HCT116 (cell line): ENCODE data around the gene PLCB1. TPM values are rescaled to one million over a fixed set of nuclear protein-coding genes. Genes with fewer than 3 reads are reported as not detected.

ENCODE experiments used
- ATAC-seq: fragments of 200-7000 bp; cut with Tn5 transposase; 2 replicates; pipeline ENCODE4 v1.9.1; 2020; ENCODE audit warnings: mild to moderate bottlenecking, moderate library complexity
- BruUV-seq: library from RNA; stranded (reverse); fragments of 400-500 nt; replicated peaks from 2 replicates; lab custom pipeline; 2021; lab: Mats Ljungman, UMichigan
- CTCF ChIA-PET: fragments of 300-600 bp; sonication (Branson Sonifier 250); formaldehyde crosslinking; loops from one replicate; lab custom pipeline; 2021; ENCODE audit warnings: antibody characterized with exemption; lab: Charles Lee
- POLR2A ChIA-PET: fragments of 300-600, 350-600 bp; sonication (Branson Sonifier 250); formaldehyde crosslinking; loops from one replicate; lab custom pipeline; 2021; ENCODE audit warnings: antibody characterized with exemption; lab: Charles Lee
- RAD21 ChIA-PET, 2 experiments: fragments of 300-600 bp; sonication (Branson Sonifier 250); formaldehyde crosslinking; loops; one replicate each; lab custom pipeline; 2023; ENCODE audit warnings: low total read pairs in 2 of 2; ENCODE audit not compliant: uncharacterized antibody in 2 of 2, unreplicated experiment in 2 of 2, low non-redundant PET in 1 of 2; lab: Charles Lee
- DNase-seq: peaks from one replicate; pipeline ENCODE4 v3.0.0-alpha.2; 2010; ENCODE audit warnings: low read depth, low spot score
- H2AFZ ChIP-seq: fragments of 200-600 bp; shearing (Covaris generic), sonication (generic); 2 replicates; pipeline ENCODE4 v1.6.1; 2017; ENCODE audit warnings: low read depth, mixed run types, mixed read lengths, antibody characterized with exemption, low read length; ENCODE audit not compliant: poor library complexity, severe bottlenecking
- H3K27ac ChIP-seq: 2 replicates; pipeline ENCODE4 v1.5.1; 2012; ENCODE audit warnings: low read depth, low read length
- H3K27me3 ChIP-seq: fragments of 200-600 bp; sonication (generic); 2 replicates; pipeline ENCODE4 v1.6.1; 2016; ENCODE audit warnings: mixed run types, low read length, mixed read lengths; ENCODE audit not compliant: insufficient read depth
- H3K36me3 ChIP-seq, 2 experiments: fragments of 200-500 bp in 1 of 2; fragments of 200-600 bp in 1 of 2; sonication (Bioruptor generic) in 1 of 2; sonication (generic) in 1 of 2; 2 replicates each; pipeline versions ENCODE4 v1.5.1 to v1.6.1; 2014 to 2016; ENCODE audit warnings: low read length in 2 of 2, inconsistent platforms in 1 of 2, mixed read lengths in 1 of 2, mixed run types in 1 of 2; ENCODE audit not compliant: insufficient read depth in 2 of 2, control insufficient read depth in 1 of 2
- H3K4me1 ChIP-seq, 2 experiments: fragments of 200-600 bp in 1 of 2; sonication (generic) in 1 of 2; 2 replicates each; pipeline versions ENCODE4 v1.5.1 to v1.6.1; 2012 to 2017; ENCODE audit warnings: low read length in 2 of 2, inconsistent platforms in 1 of 2, mild to moderate bottlenecking in 1 of 2, mixed read lengths in 1 of 2, mixed run types in 1 of 2, moderate library complexity in 1 of 2; ENCODE audit not compliant: insufficient read depth in 2 of 2, control insufficient read depth in 1 of 2
- H3K4me2 ChIP-seq: fragments of 200-600 bp; sonication (generic); 2 replicates; pipeline ENCODE4 v1.6.1; 2017; ENCODE audit warnings: mixed run types, low read length, mixed read lengths
- H3K4me3 ChIP-seq, 2 experiments: fragments of 200-600 bp in 1 of 2; sonication (generic) in 1 of 2; replicated peaks in 1 of 2; 2 replicates each; pipeline ENCODE4 v1.5.1; 2011 to 2016; ENCODE audit warnings: low read length in 2 of 2, control low read depth in 1 of 2, low read depth in 1 of 2, mild to moderate bottlenecking in 1 of 2, mixed read lengths in 1 of 2, mixed run types in 1 of 2
- H3K79me2 ChIP-seq: fragments of 200-600 bp; sonication (generic); 2 replicates; pipeline ENCODE4 v1.6.1; 2017; ENCODE audit warnings: mild to moderate bottlenecking, mixed run types, low read length, moderate library complexity, mixed read lengths; ENCODE audit not compliant: insufficient read depth
- H3K9ac ChIP-seq: fragments of 200-600 bp; sonication (generic); 2 replicates; pipeline ENCODE4 v1.6.1; 2016; ENCODE audit warnings: low read length, mixed read lengths
- H3K9me2 ChIP-seq: fragments of 200-600 bp; sonication (generic), shearing (Covaris generic); 2 replicates; pipeline ENCODE4 v1.6.1; 2017; ENCODE audit warnings: mixed run types, mild to moderate bottlenecking, moderate library complexity; ENCODE audit not compliant: insufficient read depth
- H3K9me3 ChIP-seq, 2 experiments: fragments of 200-500 bp in 1 of 2; fragments of 200-600 bp in 1 of 2; sonication (Bioruptor generic) in 1 of 2; sonication (generic) in 1 of 2; 2 replicates each; pipeline ENCODE4 v1.6.1; 2014 to 2017; ENCODE audit warnings: low read length in 2 of 2, mixed read lengths in 2 of 2, inconsistent platforms in 1 of 2, low read depth in 1 of 2, mild to moderate bottlenecking in 1 of 2, mixed run types in 1 of 2, moderate library complexity in 1 of 2; ENCODE audit not compliant: control insufficient read depth in 1 of 2, insufficient read depth in 1 of 2
- H4K20me1 ChIP-seq: fragments of 200-600 bp; sonication (generic), shearing (Covaris generic); 2 replicates; pipeline ENCODE4 v1.6.1; 2017; ENCODE audit warnings: mixed run types, mild to moderate bottlenecking, moderate library complexity; ENCODE audit not compliant: insufficient read depth
- CBX3 ChIP-seq: IDR thresholded peaks from 2 replicates; pipeline ENCODE4 v1.6.1; 2012; ENCODE audit warnings: low read depth
- EZH2 ChIP-seq: fragments of 200-600 bp; sonication (generic); IDR thresholded peaks from 2 replicates; pipeline ENCODE4 v1.6.1; 2017; ENCODE audit warnings: antibody characterized with exemption, mixed run types
- EZH2phosphoT487 ChIP-seq: fragments of 200-600 bp; IDR thresholded peaks from 2 replicates; pipeline ENCODE4 v1.6.1; 2018; ENCODE audit warnings: antibody characterized with exemption, borderline replicate concordance
- FOSL1 ChIP-seq: IDR thresholded peaks from 2 replicates; pipeline ENCODE4 v1.6.1; 2012; ENCODE audit warnings: low read depth
- POLR2AphosphoS5 ChIP-seq: IDR thresholded peaks from 2 replicates; pipeline ENCODE4 v1.6.1; 2011; ENCODE audit warnings: mild to moderate bottlenecking, low read depth, low read length, moderate library complexity
- RAD21 ChIP-seq: IDR thresholded peaks from 2 replicates; pipeline ENCODE4 v1.6.1; 2012; ENCODE audit warnings: low read depth, mild to moderate bottlenecking
- ZBTB33 ChIP-seq: IDR thresholded peaks from 2 replicates; pipeline ENCODE4 v1.6.1; 2011; ENCODE audit warnings: mild to moderate bottlenecking, low read length, moderate library complexity; ENCODE audit not compliant: insufficient replicate concordance; ENCODE audit errors: extremely low read depth
- ZNF274 ChIP-seq: fragments of 200-500 bp; sonication (Bioruptor generic); IDR thresholded peaks from 2 replicates; pipeline ENCODE4 v1.6.1; 2014; ENCODE audit warnings: mild to moderate bottlenecking, low read depth, low read length, inconsistent platforms
- intact Hi-C: fragments of 100-400 bp; cut with micrococcal nuclease; formaldehyde crosslinking; loops from 2 replicates; pipeline ENCODE4 v1.10.0; 2022
- total RNA-seq: library from RNA; stranded (reverse); gene quantifications from one replicate; pipeline ENCODE4 v1.2.1, GENCODE V29; 2021; ENCODE audit not compliant: unreplicated experiment

The PLCB1 gene
- total RNA-seq, 1 experiment from 2014 or later, result 15.8 TPM

GRCh38 chr20:8749986-8750385 is 617.9 kb downstream of the PLCB1 start:
- H3K9ac ChIP-seq, result no peak overlapping the region
- RAD21 ChIA-PET, result interaction anchor here in 1 of 2 experiments (1.0 kb wide), 1 partner anchor 643 kb away, joined by 3 read pairs; no protein-coding TSS in a partner anchor
- ATAC-seq, result no peak
- no peak overlapping the region for H3K27ac ChIP-seq
- CTCF ChIA-PET, result interaction anchor here (0.7 to 3.0 kb wide), 5 partner anchors 10 to 658 kb away, joined by 3 to 22 read pairs (median 4); no protein-coding TSS in a partner anchor
- no peaks in the 10 kb centered on the region for H4K20me1 ChIP-seq
- H3K4me2 ChIP-seq, result no peak overlapping the region
- no peak overlapping the region for H2AFZ ChIP-seq
- TF ChIP-seq ZNF274, result no peak
- no peak for TF ChIP-seq EZH2phosphoT487
- TF ChIP-seq POLR2AphosphoS5, result no peak
- no peak for TF ChIP-seq RAD21
- no peak for TF ChIP-seq CBX3
- TF ChIP-seq ZBTB33, result no peak
- no peak for TF ChIP-seq EZH2
- TF ChIP-seq FOSL1, result no peak
- no peaks in the 10 kb centered on the region for H3K79me2 ChIP-seq
- no peaks in the 10 kb centered on the region for H3K9me2 ChIP-seq
- no peaks in the 10 kb centered on the region for H3K36me3 ChIP-seq
- no peaks in the 10 kb centered on the region for H3K9me3 ChIP-seq
- POLR2A ChIA-PET, result no interaction called here
- intact Hi-C loops, result no loop called here
- BruUV-seq, result no TSS peak
- no peak for DNase-seq
- H3K4me3 ChIP-seq, result no peak overlapping the region
- H3K27me3 ChIP-seq, result no peaks in the 10 kb centered on the region
- no peaks in the 10 kb centered on the region for H3K4me1 ChIP-seq
